IPS DF 6.9 (cell line): Measurements from ENCODE around the gene PRR5L.
"Not testable (repeated sequence)": the region's sequence is repeated elsewhere in the genome, so short reads cannot be mapped to it uniquely, and the experiment has no call there.

Source experiments
- DNase-seq: peaks from one replicate; pipeline ENCODE4 v3.0.0-alpha.2; 2013; ENCODE audit warnings: low read depth, low spot score
- H3K27ac ChIP-seq: one replicate; pipeline ENCODE4 v1.5.1; 2013; ENCODE audit warnings: low read length, control low read depth
- H3K27me3 ChIP-seq: 2 replicates; pipeline ENCODE4 v1.6.1; 2013; ENCODE audit warnings: mild to moderate bottlenecking, low read length; ENCODE audit not compliant: control insufficient read depth, insufficient read depth
- H3K36me3 ChIP-seq: 2 replicates; pipeline ENCODE4 v1.6.1; 2013; ENCODE audit warnings: low read length; ENCODE audit not compliant: control insufficient read depth, insufficient read depth
- H3K4me1 ChIP-seq: 2 replicates; pipeline ENCODE4 v1.6.1; 2013; ENCODE audit warnings: low read length; ENCODE audit not compliant: control insufficient read depth, insufficient read depth
- H3K4me3 ChIP-seq: 2 replicates; pipeline ENCODE4 v1.5.1; 2013; ENCODE audit warnings: mild to moderate bottlenecking, low read length
- H3K9me3 ChIP-seq: 2 replicates; pipeline ENCODE4 v1.6.1; 2013; ENCODE audit warnings: low read length, inconsistent platforms; ENCODE audit not compliant: control insufficient read depth, insufficient read depth
- WGBS: extraction: QIAGEN DNeasy Blood & Tissue Kit; methylation state at CpG from one replicate; pipeline ENCODE4 v1.1.7; 2013; ENCODE audit warnings: mixed read lengths, missing lambda C conversion rate; ENCODE audit not compliant: insufficient read length, insufficient coverage; 5-methylcytosine and 5-hydroxymethylcytosine counted together

The PRR5L gene

DNA sequence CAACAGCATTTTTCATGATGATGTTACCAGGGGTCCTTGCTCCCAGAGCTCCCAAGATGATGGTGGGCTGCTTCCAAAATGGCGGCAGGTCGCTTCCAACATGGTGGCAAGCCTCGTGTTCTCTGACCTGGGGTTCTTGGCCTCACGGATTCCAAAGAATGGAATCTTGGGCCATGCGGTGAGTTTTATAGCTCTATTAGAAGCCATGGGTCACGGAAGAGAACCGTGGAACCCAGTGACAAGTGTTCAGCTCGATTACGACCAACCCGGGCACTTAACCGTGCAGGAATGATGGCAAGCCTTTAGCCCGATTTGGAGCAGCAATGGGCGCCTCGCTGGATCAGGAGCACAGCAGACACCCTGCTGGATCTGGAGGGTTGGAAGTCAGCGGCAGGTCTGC lies 28.9 kb downstream of the PRR5L start:
- not testable (repeated sequence) for H3K4me3 ChIP-seq

DNA sequence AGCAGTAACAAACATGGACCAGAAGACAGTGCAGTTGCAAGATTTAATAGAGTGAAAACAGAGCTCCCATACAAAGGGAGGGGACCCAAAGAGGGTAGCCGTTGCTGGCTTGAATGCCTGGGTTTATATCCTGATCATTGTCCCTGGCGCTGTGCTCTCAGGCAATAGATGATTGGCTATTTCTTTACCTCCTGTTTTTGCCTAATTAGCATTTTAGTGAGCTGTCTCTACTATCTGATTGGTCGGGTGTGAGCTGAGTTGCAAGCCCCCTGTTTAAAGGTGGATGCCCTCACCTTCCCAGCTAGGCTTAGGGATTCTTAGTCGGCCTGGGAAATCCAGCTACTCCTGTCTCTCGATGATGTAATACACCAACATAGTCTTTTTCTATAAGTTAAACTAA lies 29.3 kb downstream of the PRR5L start:
- not testable (repeated sequence) for H3K9me3 ChIP-seq, H3K36me3 ChIP-seq, H3K27me3 ChIP-seq, DNase-seq, H3K4me1 ChIP-seq, H3K4me3 ChIP-seq, H3K27ac ChIP-seq
- WGBS, result no CpG with 5 or more reads among the region's 5 CpGs

More for the DNA sequence above, 28.9 kb downstream of the PRR5L start:
- H3K36me3 ChIP-seq, DNase-seq, H3K4me1 ChIP-seq, H3K9me3 ChIP-seq, H3K27ac ChIP-seq, H3K27me3 ChIP-seq: not testable (repeated sequence)
- WGBS, result no CpG with 5 or more reads among the region's 15 CpGs

DNA sequence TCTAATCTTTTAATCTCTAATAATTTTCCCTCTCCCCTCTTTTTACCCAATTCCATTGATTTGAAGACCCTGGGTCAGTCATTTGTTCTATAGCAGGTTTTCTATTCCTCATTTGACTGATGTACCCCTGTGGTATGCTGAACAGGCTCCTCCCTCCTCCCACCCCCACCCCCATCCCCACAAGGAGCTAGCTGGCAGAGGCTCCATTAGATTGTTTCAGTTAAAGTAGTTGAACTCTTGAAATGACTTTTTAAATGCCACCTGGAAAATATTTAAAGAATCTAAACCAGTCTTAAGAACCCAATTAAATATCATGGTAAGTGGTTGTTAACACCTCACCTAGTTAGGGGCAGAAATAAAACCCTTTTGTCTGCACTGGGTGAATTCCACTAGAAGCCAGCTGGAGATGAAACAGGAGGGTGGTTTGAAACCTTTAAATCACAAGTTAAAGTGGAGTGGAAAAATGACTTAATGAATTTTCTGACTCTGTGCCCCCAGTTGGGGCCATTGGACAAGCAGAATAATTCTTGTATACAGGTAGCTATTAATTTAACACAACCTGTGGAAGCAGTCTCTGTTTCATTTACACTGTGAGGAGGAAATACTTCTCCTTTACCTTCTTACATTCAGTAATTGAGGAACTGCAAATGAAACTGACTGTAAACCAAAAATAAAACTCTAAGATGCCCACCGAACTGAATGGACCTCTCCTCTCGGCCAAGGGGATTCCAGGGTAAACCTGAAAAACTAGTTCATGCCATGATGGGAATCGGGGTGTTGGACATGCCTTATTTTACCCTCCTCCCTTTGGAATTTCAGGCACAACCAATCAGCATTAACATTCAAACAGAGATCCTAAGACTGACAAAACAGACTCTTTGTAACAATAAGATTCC lies 30.7 kb downstream of the PRR5L start:
- Histone ChIP-seq H3K9me3 (no peaks in the 10 kb centered on the region), H3K27ac (no peak overlapping the region), H3K36me3 (no peaks in the 10 kb centered on the region), H3K27me3 (no peaks in the 10 kb centered on the region), H3K4me1 (no peaks in the 10 kb centered on the region), H3K4me3 (no peak overlapping the region)
- no CpG with 5 or more reads among the region's 3 CpGs for WGBS
- peak; percentile 27 for DNase-seq

DNA sequence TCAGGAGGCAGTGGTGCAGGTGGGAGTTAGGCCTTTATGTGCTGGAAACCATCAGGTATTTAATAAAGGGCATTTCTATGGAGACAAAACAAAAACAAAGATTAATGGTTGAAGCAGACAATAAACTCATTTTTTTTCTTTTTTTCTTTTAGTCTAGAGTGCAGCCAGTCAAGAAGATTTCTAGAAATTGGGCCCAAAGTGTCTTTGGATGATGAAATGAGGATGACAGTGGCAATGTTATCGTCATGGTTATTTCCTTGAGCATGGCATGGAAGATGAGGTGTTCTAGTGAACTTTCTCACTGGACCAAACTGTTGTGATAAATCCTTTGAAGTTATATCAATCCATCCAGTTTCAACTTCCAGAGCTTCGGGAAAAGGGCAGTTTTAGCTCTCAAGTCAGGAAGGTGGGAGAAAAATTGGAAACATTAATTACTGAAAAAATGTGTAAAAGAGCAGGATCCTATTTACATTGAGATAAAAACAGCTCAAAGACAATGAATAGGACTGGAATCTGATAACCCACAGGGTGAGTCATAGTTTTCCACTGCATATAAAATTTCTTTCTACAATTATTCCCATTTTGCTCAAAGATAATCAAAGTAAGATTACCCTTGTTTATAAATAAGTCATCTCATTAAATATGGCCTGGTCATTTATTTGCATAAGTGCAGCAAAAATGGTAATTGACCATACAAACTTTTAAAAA lies 33.0 kb downstream of the PRR5L start:
- no CpG with 5 or more reads among the region's 2 CpGs for WGBS
- Histone ChIP-seq H3K4me1 (no peaks in the 10 kb centered on the region), H3K27me3 (no peaks in the 10 kb centered on the region), H3K4me3 (no peak overlapping the region), H3K9me3 (no peaks in the 10 kb centered on the region), H3K27ac (no peak overlapping the region), H3K36me3 (no peaks in the 10 kb centered on the region)
- no peak for DNase-seq

DNA sequence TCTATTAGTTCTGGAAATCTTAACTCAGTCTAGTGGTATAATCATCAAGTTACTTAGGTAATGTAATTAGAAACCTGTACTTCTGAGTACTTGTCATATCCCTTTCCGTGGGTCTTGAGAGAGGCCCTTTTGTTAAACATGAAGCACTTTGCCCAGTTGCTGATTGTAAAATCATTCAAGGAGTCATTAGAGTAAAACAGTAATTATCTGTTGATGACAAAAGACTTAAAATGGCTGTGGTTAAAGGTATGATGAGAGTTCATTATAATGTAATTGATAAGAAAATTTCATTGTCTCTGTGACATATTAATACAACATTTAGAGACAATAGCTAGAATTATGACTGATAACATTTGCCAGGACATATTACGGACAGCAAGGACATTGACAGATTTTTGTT lies 34.3 kb downstream of the PRR5L start:
- no peaks in the 10 kb centered on the region for H3K27me3 ChIP-seq
- no peak overlapping the region for H3K27ac ChIP-seq
- no CpG with 5 or more reads among the region's 2 CpGs for WGBS
- no peak overlapping the region for H3K4me3 ChIP-seq
- H3K9me3 ChIP-seq, result no peaks in the 10 kb centered on the region
- no peaks in the 10 kb centered on the region for H3K4me1 ChIP-seq
- no peaks in the 10 kb centered on the region for H3K36me3 ChIP-seq
- no peak for DNase-seq

DNA sequence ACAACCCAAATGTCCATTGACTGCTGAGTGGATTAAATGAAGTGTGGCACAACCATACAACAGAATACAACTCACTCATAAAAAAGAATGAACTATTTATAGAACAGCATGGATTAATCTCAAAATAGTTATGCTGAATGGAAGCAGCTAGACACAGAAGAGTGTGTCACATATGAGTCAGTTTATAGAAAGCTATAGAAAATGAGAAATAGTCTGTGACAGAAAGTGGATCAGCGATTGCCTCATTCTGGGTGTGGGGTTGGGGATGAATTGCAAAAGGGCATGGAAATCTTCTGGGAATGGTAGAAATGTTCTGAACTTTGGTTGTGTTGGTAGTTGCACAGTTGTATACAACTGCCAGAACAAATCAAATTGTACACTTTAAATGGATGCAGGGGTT lies 37.4 kb downstream of the PRR5L start:
- no peaks in the 10 kb centered on the region for H3K9me3 ChIP-seq
- WGBS, result no CpG with 5 or more reads among the region's 1 CpG
- DNase-seq, result no peak
- H3K27me3 ChIP-seq, result no peaks in the 10 kb centered on the region
- no peaks in the 10 kb centered on the region for H3K4me1 ChIP-seq
- no peak overlapping the region for H3K4me3 ChIP-seq
- no peak overlapping the region for H3K27ac ChIP-seq
- no peaks in the 10 kb centered on the region for H3K36me3 ChIP-seq

DNA sequence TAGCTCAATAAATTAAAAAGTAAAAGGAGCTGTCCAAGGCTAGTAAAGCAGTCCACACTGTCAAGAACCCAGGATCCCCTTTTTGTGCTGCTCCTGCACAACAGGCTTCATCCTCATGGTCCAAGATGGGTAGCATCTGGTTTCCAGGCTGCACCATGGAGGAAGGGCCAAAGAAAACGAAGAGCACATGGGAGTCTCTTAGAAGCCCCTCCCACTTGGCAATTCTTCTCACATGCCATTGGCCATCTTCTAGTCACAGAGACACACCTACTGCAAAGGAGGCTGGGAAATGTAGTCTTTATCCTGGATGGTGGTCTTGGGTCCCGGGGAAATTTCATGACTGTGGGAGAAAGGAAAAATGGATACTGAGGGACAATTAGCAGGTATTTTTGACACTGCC lies 37.8 kb downstream of the PRR5L start:
- H3K9me3 ChIP-seq, result no peaks in the 10 kb centered on the region
- no peak overlapping the region for H3K4me3 ChIP-seq
- peak; percentile 63 for DNase-seq
- H3K27me3 ChIP-seq, result no peaks in the 10 kb centered on the region
- H3K4me1 ChIP-seq, result no peaks in the 10 kb centered on the region
- no CpG with 5 or more reads among the region's 2 CpGs for WGBS
- no peak overlapping the region for H3K27ac ChIP-seq
- H3K36me3 ChIP-seq, result no peaks in the 10 kb centered on the region

DNA sequence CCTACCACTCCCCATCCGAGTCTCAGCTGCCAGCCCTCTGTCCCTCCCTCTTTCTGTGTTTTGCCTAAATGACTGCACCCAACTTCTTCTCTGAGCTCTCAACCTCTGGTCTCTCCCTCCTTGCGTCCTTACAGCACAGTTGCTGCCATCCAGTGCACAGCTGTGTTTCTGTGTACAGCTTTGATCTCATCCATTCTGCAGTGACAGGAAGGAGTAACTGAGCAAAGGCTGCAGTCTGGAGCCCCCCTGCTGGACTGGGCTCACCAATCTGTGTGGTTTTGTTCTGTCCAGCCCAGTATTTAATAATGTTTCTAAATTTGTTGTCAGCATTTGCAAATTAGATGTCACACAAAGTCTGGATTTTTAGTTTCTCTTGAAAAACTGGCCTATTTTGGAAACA lies 43.8 kb downstream of the PRR5L start:
- no peaks in the 10 kb centered on the region for H3K9me3 ChIP-seq
- no peak overlapping the region for H3K4me3 ChIP-seq
- no peaks in the 10 kb centered on the region for H3K4me1 ChIP-seq
- DNase-seq, result no peak
- H3K36me3 ChIP-seq, result no peaks in the 10 kb centered on the region
- H3K27ac ChIP-seq, result no peak overlapping the region
- no peaks in the 10 kb centered on the region for H3K27me3 ChIP-seq
- no CpG with 5 or more reads among the region's 2 CpGs for WGBS

DNA sequence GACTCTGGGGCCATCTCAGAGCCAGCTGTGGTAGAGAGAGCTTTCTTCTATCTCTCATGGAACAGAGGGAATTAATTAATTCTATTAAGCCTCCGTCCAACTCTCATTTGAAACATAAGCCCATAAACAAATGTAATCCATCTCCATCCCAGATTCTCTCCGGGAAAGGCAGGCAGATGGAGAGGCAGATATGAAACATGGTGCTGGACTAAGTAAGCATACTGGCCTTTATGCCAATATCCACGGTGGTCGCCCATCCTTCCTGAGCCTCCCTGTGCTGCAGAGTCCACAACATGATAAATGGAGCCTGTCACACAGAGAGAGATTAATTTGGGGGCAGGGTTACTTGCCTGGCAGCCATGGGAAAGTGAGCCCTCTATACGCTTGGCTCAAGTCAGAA lies 44.8 kb downstream of the PRR5L start:
- Histone ChIP-seq H3K36me3 (no peaks in the 10 kb centered on the region), H3K27me3 (no peaks in the 10 kb centered on the region), H3K4me3 (no peak overlapping the region), H3K4me1 (no peaks in the 10 kb centered on the region), H3K27ac (no peak overlapping the region), H3K9me3 (no peaks in the 10 kb centered on the region)
- no CpG with 5 or more reads among the region's 5 CpGs for WGBS
- DNase-seq, result no peak

DNA sequence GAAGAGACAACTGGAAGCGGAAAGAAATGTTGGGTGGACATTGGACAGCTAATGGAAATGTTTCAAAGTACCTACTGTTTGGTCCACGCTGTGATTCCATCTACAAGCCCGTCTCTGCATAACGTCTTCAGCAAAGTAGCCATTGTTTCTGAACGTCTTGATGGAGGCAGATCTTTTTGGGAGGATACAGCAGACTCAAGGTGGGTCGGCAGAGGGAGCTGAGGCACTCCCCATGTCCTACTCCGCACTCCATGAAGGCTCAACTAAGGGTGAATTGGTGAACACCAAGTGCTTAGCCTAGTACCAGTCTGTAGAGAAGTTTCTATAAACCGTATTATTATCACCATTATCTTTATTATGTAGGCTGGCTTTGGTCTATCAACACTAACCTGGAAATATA lies 45.8 kb downstream of the PRR5L start:
- Histone ChIP-seq H3K36me3 (no peaks in the 10 kb centered on the region), H3K9me3 (no peaks in the 10 kb centered on the region), H3K27ac (no peak overlapping the region), H3K27me3 (no peaks in the 10 kb centered on the region), H3K4me1 (no peaks in the 10 kb centered on the region), H3K4me3 (no peak overlapping the region)
- DNase-seq, result no peak
- WGBS, result no CpG with 5 or more reads among the region's 8 CpGs
